PC-9 (cell line): Measurements from ENCODE around the gene XRCC5. TPM values are rescaled to one million over a fixed set of nuclear protein-coding genes. Genes with fewer than 3 reads are reported as not detected.

Experiments
- BruUV-seq: library from RNA; stranded (reverse); fragments of 400-500 nt; replicated peaks from 2 replicates; lab custom pipeline; 2021; lab: Mats Ljungman, UMichigan
- CTCF ChIA-PET: fragments of 300-600 bp; sonication (Branson Sonifier 250); formaldehyde crosslinking; loops from one replicate; lab custom pipeline; 2022; ENCODE audit warnings: antibody characterized with exemption; lab: Charles Lee
- POLR2A ChIA-PET: fragments of 300-600 bp; sonication (Branson Sonifier 250); formaldehyde crosslinking; loops from one replicate; lab custom pipeline; 2022; ENCODE audit warnings: antibody characterized with exemption; ENCODE audit not compliant: unreplicated experiment; lab: Charles Lee
- DNase-seq, 2 experiments: peaks; one replicate each; pipeline versions ENCODE4 v3.0.0 to v3.0.0-alpha.2; 2015 to 2022; ENCODE audit warnings: mixed read lengths in 1 of 2
- H2AFZ ChIP-seq: fragments of 200-600 bp; sonication (generic); 2 replicates; pipeline ENCODE4 v1.8.1; 2017; ENCODE audit warnings: antibody characterized with exemption
- H3F3A ChIP-seq: fragments of 200-600 bp; sonication (generic); 2 replicates; pipeline ENCODE4 v1.8.1; 2017; ENCODE audit warnings: antibody characterized with exemption, mild to moderate bottlenecking, low read depth; ENCODE audit not compliant: insufficient read depth
- H3K27ac ChIP-seq: fragments of 200-600 bp; sonication (generic); 2 replicates; pipeline ENCODE4 v1.6.1; 2016; ENCODE audit warnings: mixed run types
- H3K27me3 ChIP-seq: fragments of 200-600 bp; sonication (generic); 2 replicates; pipeline ENCODE4 v1.6.1; 2016; ENCODE audit warnings: low read depth, mixed run types; ENCODE audit not compliant: insufficient read depth
- H3K36me3 ChIP-seq: fragments of 200-600 bp; sonication (generic); 2 replicates; pipeline ENCODE4 v1.6.1; 2016; ENCODE audit warnings: low read depth, mixed run types
- H3K4me1 ChIP-seq: fragments of 200-600 bp; sonication (generic); replicated peaks from 2 replicates; pipeline ENCODE4 v1.6.1; 2016; ENCODE audit warnings: mixed run types; ENCODE audit not compliant: insufficient read depth
- H3K4me2 ChIP-seq: fragments of 200-600 bp; sonication (generic); 2 replicates; pipeline ENCODE4 v1.6.1; 2017; ENCODE audit warnings: mixed run types
- H3K4me3 ChIP-seq: fragments of 200-600 bp; sonication (generic); 2 replicates; pipeline ENCODE4 v1.6.1; 2016; ENCODE audit warnings: mixed run types
- H3K79me2 ChIP-seq: fragments of 200-600 bp; sonication (generic); 2 replicates; pipeline ENCODE4 v1.6.1; 2017; ENCODE audit warnings: low read depth, mixed run types
- H3K9me2 ChIP-seq: fragments of 200-600 bp; sonication (generic); 2 replicates; pipeline ENCODE4 v1.8.1; 2017; ENCODE audit warnings: mild to moderate bottlenecking; ENCODE audit not compliant: insufficient read depth
- H3K9me3 ChIP-seq: fragments of 200-600 bp; sonication (generic); 2 replicates; pipeline ENCODE4 v1.8.1; 2016; ENCODE audit warnings: low read depth; ENCODE audit not compliant: insufficient read depth
- H4K20me1 ChIP-seq: fragments of 200-600 bp; sonication (generic); 2 replicates; pipeline ENCODE4 v1.8.1; 2017; ENCODE audit not compliant: insufficient read depth
- CTCF ChIP-seq: fragments of 200-600 bp; sonication (generic); conservative IDR thresholded peaks from 2 replicates; pipeline ENCODE4 v1.6.1; 2017; ENCODE audit warnings: mixed run types, antibody characterized with exemption, mild to moderate bottlenecking, moderate library complexity
- EZH2 ChIP-seq: fragments of 200-600 bp; sonication (generic); IDR thresholded peaks from 2 replicates; pipeline ENCODE4 v1.8.0; 2017; ENCODE audit warnings: antibody characterized with exemption, low read depth
- intact Hi-C: fragments of 100-400 bp; cut with micrococcal nuclease; formaldehyde crosslinking; loops from one replicate; pipeline ENCODE4 v1.10.0; 2022; ENCODE audit not compliant: unreplicated experiment
- total RNA-seq: library from RNA; stranded (reverse); gene quantifications from 2 replicates; pipeline ENCODE4 v1.2.3, GENCODE V29; 2021

Gene XRCC5
- total RNA-seq, 1 experiment from 2014 or later = 275 TPM

GRCh38 chr2:216111122-216111521, 2.0 kb downstream of the XRCC5 start:
- Histone ChIP-seq H3K27ac (0 out of 2 replicates have a peak overlapping the region, but pooled peaks have one; percentile 54), H3K9me2 (no peaks in the 10 kb centered on the region), H3K9me3 (no peaks in the 10 kb centered on the region), H3K79me2 (peaks cover 52% of the 10 kb centered on the region), H3K4me2 (peak overlapping the region; percentile 87), H2AFZ (no peak overlapping the region), H3K4me3 (peak overlapping the region; percentile 71; the same call in 1 of the 2 replicates), H4K20me1 (peaks cover 17% of the 10 kb centered on the region), H3F3A (peaks cover 43% of the 10 kb centered on the region), H3K36me3 (peaks cover 38% of the 10 kb centered on the region), H3K27me3 (no peaks in the 10 kb centered on the region), H3K4me1 (peaks cover 26% of the 10 kb centered on the region)
- ChIA-PET POLR2A (no interaction called here), CTCF (interaction anchor here (0.7 kb wide), 1 partner anchor 320 kb away, joined by 3 read pairs; no protein-coding TSS in a partner anchor)
- intact Hi-C loops = loop anchor here (5.0 kb wide), 2 partner anchors 79 to 386 kb away; partner anchors contain the start of gene RPL37A
- no TSS peak for BruUV-seq
- TF ChIP-seq EZH2 (no peak), CTCF (no peak)
- DNase-seq = no peak

GRCh38 chr2:216112926-216113325, 3.8 kb downstream of the XRCC5 start:
- Histone ChIP-seq H3K9me3 (no peaks in the 10 kb centered on the region), H3K4me3 (no peak overlapping the region), H3K36me3 (peaks cover 56% of the 10 kb centered on the region), H3K4me2 (no peak overlapping the region), H3K27me3 (no peaks in the 10 kb centered on the region), H3K79me2 (peaks cover 70% of the 10 kb centered on the region), H4K20me1 (peaks cover 17% of the 10 kb centered on the region), H3K9me2 (no peaks in the 10 kb centered on the region), H3F3A (peaks cover 45% of the 10 kb centered on the region), H2AFZ (no peak overlapping the region), H3K27ac (peak overlapping the region; percentile 33; the same call in 1 of the 2 replicates), H3K4me1 (peaks cover 26% of the 10 kb centered on the region)
- TF ChIP-seq EZH2 = no peak
- no peak for TF ChIP-seq CTCF
- CTCF ChIA-PET = no interaction called here
- intact Hi-C loops = loop anchor here (5.0 kb wide), 2 partner anchors 81 to 384 kb away; partner anchors contain the start of gene RPL37A
- no peak for DNase-seq
- no TSS peak for BruUV-seq
- POLR2A ChIA-PET = interaction anchor here (0.8 kb wide), 1 partner anchor 1016 kb away, joined by 4 read pairs; no protein-coding TSS in a partner anchor

GRCh38 chr2:216113572-216113971, 4.4 kb downstream of the XRCC5 start:
- POLR2A ChIA-PET = interaction anchor here (0.8 kb wide), 1 partner anchor 1015 kb away, joined by 4 read pairs; no protein-coding TSS in a partner anchor
- Histone ChIP-seq H3K27me3 (no peaks in the 10 kb centered on the region), H3K9me3 (no peaks in the 10 kb centered on the region), H3K27ac (peak overlapping the region; percentile 33; the same call in 1 of the 2 replicates), H3K79me2 (peaks cover 77% of the 10 kb centered on the region), H3K4me1 (peaks cover 21% of the 10 kb centered on the region), H4K20me1 (peaks cover 17% of the 10 kb centered on the region), H3K4me3 (no peak overlapping the region), H2AFZ (no peak overlapping the region), H3F3A (peaks cover 49% of the 10 kb centered on the region), H3K9me2 (no peaks in the 10 kb centered on the region), H3K4me2 (no peak overlapping the region), H3K36me3 (peaks cover 62% of the 10 kb centered on the region)
- TF ChIP-seq EZH2 (no peak), CTCF (no peak)
- DNase-seq = no peak
- CTCF ChIA-PET = no interaction called here
- intact Hi-C loops = loop anchor here (5.0 kb wide), 2 partner anchors 81 to 384 kb away; partner anchors contain the start of gene RPL37A
- BruUV-seq = no TSS peak
